Right lobe of liver (tissue), 6 donors: Measurements from ENCODE around the gene TP53BP1. TPM values are rescaled to one million over a fixed set of nuclear protein-coding genes. Genes with fewer than 3 reads are reported as not detected.

Source experiments
- ATAC-seq, 4 donors: fragments of 200-7000 bp; cut with Tn5 transposase; one replicate each; pipeline ENCODE4 v1.9.1; 2020; ENCODE audit warnings: mild to moderate bottlenecking in 4 of 4, moderate library complexity in 4 of 4
- DNase-seq, 3 donors: peaks; one replicate each; pipeline ENCODE4 v3.0.0-alpha.2; 2020
- H3K27ac ChIP-seq, 3 donors: fragments of 200-600 bp; one replicate each; pipeline ENCODE4 v1.8.0; 2022
- H3K27me3 ChIP-seq, 2 donors: fragments of 200-600 bp; one replicate each; pipeline ENCODE4 v1.8.0; 2022
- H3K36me3 ChIP-seq, 4 donors: fragments of 200-600 bp; sonication (generic) in 1 of 4; one replicate each; pipeline versions ENCODE4 v1.5.1 to v1.8.0; 2017 to 2022; ENCODE audit warnings: control low read depth in 1 of 4
- H3K4me1 ChIP-seq, 4 donors: fragments of 200-600 bp; sonication (generic) in 1 of 4; one replicate each; pipeline versions ENCODE4 v1.5.1 to v1.8.0; 2017 to 2022; ENCODE audit warnings: control low read depth in 1 of 4
- H3K4me3 ChIP-seq, 3 donors: fragments of 200-600 bp; one replicate each; pipeline ENCODE4 v1.8.0; 2022
- H3K9me3 ChIP-seq, 4 donors: fragments of 200-600 bp; sonication (generic) in 1 of 4; one replicate each; pipeline versions ENCODE4 v1.5.1 to v1.8.0; 2017 to 2022; ENCODE audit warnings: control low read depth in 1 of 4
- POLR2A ChIP-seq: fragments of 450-650 bp; IDR thresholded peaks from one replicate; pipeline ENCODE4 v1.6.1; 2017; ENCODE audit warnings: antibody characterized with exemption, mild to moderate bottlenecking
- WGBS: methylation state at CpG from one replicate; pipeline ENCODE4 v1.1.6; 2018; ENCODE audit warnings: low coverage, low lambda C conversion rate; ENCODE audit not compliant: insufficient coverage; ENCODE audit errors: missing lambda C conversion rate; 5-methylcytosine and 5-hydroxymethylcytosine counted together
- intact Hi-C, 2 donors: fragments of 100-400 bp; cut with DNase I; formaldehyde crosslinking; loops; one replicate each; pipeline versions ENCODE4 v1.11.2 to v1.14.1; 2022
- total RNA-seq, 6 experiments: library from RNA; depleted of rRNA in 2 of 6; stranded (reverse); fragments of >200 nt in 2 of 6; fragmentation: NEBNext Ultra II Directional in 3 of 6; extraction: Animal tissue kit (Norgen Biotek cat#: 25700) in 3 of 6; gene quantifications; one replicate each; pipeline versions ENCODE4 v1.1.0 to v1.2.4, GENCODE V29; 2016 to 2023
- TF ChIP-seq, protein P1 (sequence below), 4 donors: fragments of 200-600 bp in 3 of 4; fragments of 450-650 bp in 1 of 4; IDR thresholded peaks; one replicate each; pipeline versions ENCODE4 v1.5.1 to v1.8.0; 2016 to 2022; ENCODE audit warnings: antibody characterized with exemption in 4 of 4, mild to moderate bottlenecking in 2 of 4
- donor health status: DM: no; HTN: yes; CAD: no.
- donor health status: DM: no; HTN: no; CAD: no.
- donor health status: DM: no; HTN: no; CAD: no.
- donor health status: DM: no; HTN: yes; CAD: no.
- donor health status: DM: no; HTN: yes; CAD: no.

Gene TP53BP1
- total RNA-seq, 6 experiments from 2014 or later: 4.9 to 12.2 (median 10.8) TPM

- H3K27me3 ChIP-seq: no peaks in the 10 kb centered on the region
- DNase-seq: no peak
- no peak overlapping the region for H3K4me3 ChIP-seq
- H3K4me1 ChIP-seq: no peaks in the 10 kb centered on the region
- no peak for ATAC-seq
- H3K9me3 ChIP-seq: no peaks in the 10 kb centered on the region
- 93% methylated on average over 6 of the region's 8 CpGs for WGBS
- intact Hi-C loops: no loop called here
- peaks cover 2 to 55% (median 17%) of the 10 kb centered on the region in 4 donors for H3K36me3 ChIP-seq
- no peak overlapping the region for H3K27ac ChIP-seq
- no peak for TF ChIP-seq POLR2A
- TF ChIP-seq, protein P1, sequence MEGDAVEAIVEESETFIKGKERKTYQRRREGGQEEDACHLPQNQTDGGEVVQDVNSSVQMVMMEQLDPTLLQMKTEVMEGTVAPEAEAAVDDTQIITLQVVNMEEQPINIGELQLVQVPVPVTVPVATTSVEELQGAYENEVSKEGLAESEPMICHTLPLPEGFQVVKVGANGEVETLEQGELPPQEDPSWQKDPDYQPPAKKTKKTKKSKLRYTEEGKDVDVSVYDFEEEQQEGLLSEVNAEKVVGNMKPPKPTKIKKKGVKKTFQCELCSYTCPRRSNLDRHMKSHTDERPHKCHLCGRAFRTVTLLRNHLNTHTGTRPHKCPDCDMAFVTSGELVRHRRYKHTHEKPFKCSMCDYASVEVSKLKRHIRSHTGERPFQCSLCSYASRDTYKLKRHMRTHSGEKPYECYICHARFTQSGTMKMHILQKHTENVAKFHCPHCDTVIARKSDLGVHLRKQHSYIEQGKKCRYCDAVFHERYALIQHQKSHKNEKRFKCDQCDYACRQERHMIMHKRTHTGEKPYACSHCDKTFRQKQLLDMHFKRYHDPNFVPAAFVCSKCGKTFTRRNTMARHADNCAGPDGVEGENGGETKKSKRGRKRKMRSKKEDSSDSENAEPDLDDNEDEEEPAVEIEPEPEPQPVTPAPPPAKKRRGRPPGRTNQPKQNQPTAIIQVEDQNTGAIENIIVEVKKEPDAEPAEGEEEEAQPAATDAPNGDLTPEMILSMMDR (IDR thresholded peaks at IDR 0.05): no peak
These were observed 102.2 kb downstream of the TP53BP1 start for GRCh38 chr15:43390723-43391122.

- TF ChIP-seq POLR2A: no peak
- TF ChIP-seq, protein P1 (IDR thresholded peaks at IDR 0.05): no peak
- no peaks in the 10 kb centered on the region for H3K27me3 ChIP-seq
- no peaks in the 10 kb centered on the region for H3K9me3 ChIP-seq
- ATAC-seq (no peak), DNase-seq (no peak)
- H3K27ac ChIP-seq: no peak overlapping the region
- H3K36me3 ChIP-seq: peaks cover 0 to 68% (median 14%) of the 10 kb centered on the region in 4 donors
- intact Hi-C loops: no loop called here
- no peak overlapping the region for H3K4me3 ChIP-seq
- 83% methylated on average over 2 of the region's 2 CpGs for WGBS
- H3K4me1 ChIP-seq: no peaks in the 10 kb centered on the region
These were observed 109.9 kb downstream of the TP53BP1 start for GRCh38 chr15:43383070-43383469.

GRCh38 chr15:43382310-43382709 is 110.6 kb downstream of the TP53BP1 start:
- H3K36me3 ChIP-seq: peaks cover 0 to 63% (median 12%) of the 10 kb centered on the region in 4 donors
- TF ChIP-seq, protein P1 (IDR thresholded peaks at IDR 0.05): no peak
- no peak for TF ChIP-seq POLR2A
- no peak overlapping the region for H3K4me3 ChIP-seq
- ATAC-seq (no peak), DNase-seq (no peak)
- intact Hi-C loops: no loop called here
- H3K27ac ChIP-seq: no peak overlapping the region
- 91% methylated on average over 4 of the region's 4 CpGs for WGBS
- H3K9me3 ChIP-seq: no peaks in the 10 kb centered on the region
- no peaks in the 10 kb centered on the region for H3K4me1 ChIP-seq
- no peaks in the 10 kb centered on the region for H3K27me3 ChIP-seq

- DNase-seq (no peak), ATAC-seq (no peak)
- Histone ChIP-seq H3K4me1 (no peaks in the 10 kb centered on the region), H3K36me3 (peaks cover 0 to 42% (median 5%) of the 10 kb centered on the region in 4 donors), H3K9me3 (no peaks in the 10 kb centered on the region), H3K4me3 (no peak overlapping the region), H3K27ac (no peak overlapping the region), H3K27me3 (no peaks in the 10 kb centered on the region)
- no peak for TF ChIP-seq POLR2A
- TF ChIP-seq, protein P1 (IDR thresholded peaks at IDR 0.05): no peak
- intact Hi-C loops: no loop called here
These were observed 114.4 kb downstream of the TP53BP1 start for GRCh38 chr15:43378601-43379000.
